A549 treated with Mapracorat at 1 μM for 4 hours (cell line): Measurements from ENCODE around the gene RNF8. TPM values are rescaled to one million over a fixed set of nuclear protein-coding genes. Genes with fewer than 3 reads are reported as not detected.

Experiments used
- total RNA-seq: library from RNA; stranded (reverse); fragments of 200-300 nt; extraction: Qiagen RNA extraction; gene quantifications from 5 replicates; pipeline ENCODE4 v1.2.3, GENCODE V29; 2022

Gene RNF8, protein sequence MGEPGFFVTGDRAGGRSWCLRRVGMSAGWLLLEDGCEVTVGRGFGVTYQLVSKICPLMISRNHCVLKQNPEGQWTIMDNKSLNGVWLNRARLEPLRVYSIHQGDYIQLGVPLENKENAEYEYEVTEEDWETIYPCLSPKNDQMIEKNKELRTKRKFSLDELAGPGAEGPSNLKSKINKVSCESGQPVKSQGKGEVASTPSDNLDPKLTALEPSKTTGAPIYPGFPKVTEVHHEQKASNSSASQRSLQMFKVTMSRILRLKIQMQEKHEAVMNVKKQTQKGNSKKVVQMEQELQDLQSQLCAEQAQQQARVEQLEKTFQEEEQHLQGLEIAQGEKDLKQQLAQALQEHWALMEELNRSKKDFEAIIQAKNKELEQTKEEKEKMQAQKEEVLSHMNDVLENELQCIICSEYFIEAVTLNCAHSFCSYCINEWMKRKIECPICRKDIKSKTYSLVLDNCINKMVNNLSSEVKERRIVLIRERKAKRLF
- 20.6 to 28.0 TPM (median 23.7 TPM) in 5 replicates for total RNA-seq

DNA sequence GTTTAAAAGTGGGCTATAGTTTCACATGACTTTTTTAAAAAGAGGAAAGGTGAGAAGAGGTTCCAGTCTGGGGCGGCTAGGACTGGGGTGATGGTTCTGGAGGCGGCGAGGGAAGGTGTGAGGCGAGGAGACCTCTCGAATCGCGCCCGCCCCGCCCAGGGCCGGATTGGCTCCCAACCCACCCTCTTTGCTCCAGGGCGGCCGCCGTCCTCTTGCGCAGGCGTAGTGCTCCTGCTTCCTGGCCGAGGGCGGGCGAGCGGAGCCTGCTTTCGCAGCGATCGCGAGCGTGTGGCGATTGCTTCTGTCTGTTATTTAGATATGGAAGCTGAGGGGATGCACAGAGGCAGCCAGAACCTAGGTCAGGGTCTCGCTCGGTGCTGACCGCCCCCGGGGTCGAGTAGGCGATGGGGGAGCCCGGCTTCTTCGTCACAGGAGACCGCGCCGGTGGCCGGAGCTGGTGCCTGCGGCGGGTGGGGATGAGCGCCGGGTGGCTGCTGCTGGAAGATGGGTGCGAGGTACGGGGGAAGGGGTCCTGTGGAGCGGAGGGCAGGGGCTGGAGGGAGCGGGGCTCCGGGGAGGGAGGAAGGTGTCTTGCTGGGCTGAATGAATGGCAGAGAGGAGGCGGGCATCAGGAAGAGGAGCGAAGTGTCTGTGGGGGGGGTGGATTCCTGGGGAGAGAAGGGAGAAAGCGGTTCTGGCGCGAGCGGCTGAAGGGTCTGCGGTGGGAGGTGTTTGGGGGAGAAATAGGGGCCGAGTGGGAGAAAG lies at the start of gene RNF8:
TSS of gene RNF8 (plus strand) at position 223 of the 765 bp plus-strand sequence. CDS start at position 405, 182 bp downstream.

GRCh38 chr6:37432916-37433656 lies 79.3 kb downstream of the RNF8 start, which contains the start of gene CMTR1:
Gene CMTR1, plus strand, starts transcription at chr6:37433221. Its CDS starts 2,409 bp downstream, at chr6:37435630.

Other genes with a start within 250 kb of the RNF8 start
- gene PIM1, start 183.8 kb upstream of the RNF8 start, total RNA-seq, result 10.0 to 14.2 TPM (median 12.8 TPM) in 5 replicates
- 5.0 to 5.7 TPM (median 5.4 TPM) in 5 replicates for gene TBC1D22B, start 96.2 kb upstream of the RNF8 start, total RNA-seq
- gene TMEM217, start 95.8 kb upstream of the RNF8 start, total RNA-seq, result 0.33 to 0.71 TPM (median 0.43 TPM) in 5 replicates
- gene CMTR1, start 79.2 kb downstream of the RNF8 start, total RNA-seq, result 14.3 to 17.6 TPM (median 16.8 TPM) in 5 replicates
- 42.3 to 51.4 TPM (median 45.0 TPM) in 5 replicates for gene CCDC167, start 145.9 kb downstream of the RNF8 start, total RNA-seq